GM12892 (cell line): ENCODE data around the gene CAMLG.
"Not testable (repeated sequence)": the region's sequence is repeated elsewhere in the genome, so short reads cannot be mapped to it uniquely, and the experiment has no call there.

Source experiments
- POLR2A ChIP-seq: IDR thresholded peaks from 2 replicates; pipeline ENCODE4 v1.6.1; 2011; ENCODE audit warnings: low read depth, low read length, control low read depth
- POLR2AphosphoS5 ChIP-seq: IDR thresholded peaks from 2 replicates; pipeline ENCODE4 v1.6.1; 2011; ENCODE audit warnings: low read depth, low read length, control low read depth
- TAF1 ChIP-seq: IDR thresholded peaks from 2 replicates; pipeline ENCODE4 v1.6.1; 2011; ENCODE audit warnings: low read depth, mild to moderate bottlenecking, control low read depth, low read length, borderline replicate concordance

GRCh38 chr5:134715466-134715865 lies 22.9 kb upstream of the CAMLG start:
- TF ChIP-seq POLR2A, POLR2AphosphoS5, TAF1: not testable (repeated sequence)
